ENCODE data around the gene SPTBN4.

DNA sequence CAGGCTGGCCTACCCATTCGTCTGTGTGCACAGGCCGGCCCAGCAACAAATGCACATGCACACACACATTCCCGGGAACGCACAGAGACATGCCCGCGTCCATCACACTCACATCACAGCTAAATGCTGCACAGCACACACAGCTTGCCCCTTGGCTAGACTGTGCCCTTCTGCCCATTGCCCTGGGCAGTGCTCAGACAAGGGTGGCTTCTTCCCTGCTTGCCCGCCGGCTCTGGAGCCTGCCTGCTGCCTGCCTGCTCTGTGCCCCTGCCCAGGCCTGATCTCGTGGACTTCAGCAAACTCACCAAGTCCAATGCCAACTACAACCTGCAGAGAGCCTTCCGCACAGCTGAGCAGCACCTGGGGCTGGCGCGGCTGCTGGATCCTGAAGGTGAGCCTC is 30.4 kb downstream of the SPTBN4 start:
- TF ChIP-seq, protein P1, sequence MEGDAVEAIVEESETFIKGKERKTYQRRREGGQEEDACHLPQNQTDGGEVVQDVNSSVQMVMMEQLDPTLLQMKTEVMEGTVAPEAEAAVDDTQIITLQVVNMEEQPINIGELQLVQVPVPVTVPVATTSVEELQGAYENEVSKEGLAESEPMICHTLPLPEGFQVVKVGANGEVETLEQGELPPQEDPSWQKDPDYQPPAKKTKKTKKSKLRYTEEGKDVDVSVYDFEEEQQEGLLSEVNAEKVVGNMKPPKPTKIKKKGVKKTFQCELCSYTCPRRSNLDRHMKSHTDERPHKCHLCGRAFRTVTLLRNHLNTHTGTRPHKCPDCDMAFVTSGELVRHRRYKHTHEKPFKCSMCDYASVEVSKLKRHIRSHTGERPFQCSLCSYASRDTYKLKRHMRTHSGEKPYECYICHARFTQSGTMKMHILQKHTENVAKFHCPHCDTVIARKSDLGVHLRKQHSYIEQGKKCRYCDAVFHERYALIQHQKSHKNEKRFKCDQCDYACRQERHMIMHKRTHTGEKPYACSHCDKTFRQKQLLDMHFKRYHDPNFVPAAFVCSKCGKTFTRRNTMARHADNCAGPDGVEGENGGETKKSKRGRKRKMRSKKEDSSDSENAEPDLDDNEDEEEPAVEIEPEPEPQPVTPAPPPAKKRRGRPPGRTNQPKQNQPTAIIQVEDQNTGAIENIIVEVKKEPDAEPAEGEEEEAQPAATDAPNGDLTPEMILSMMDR (conservative IDR thresholded peaks at IDR 0.05; ENCODE audit: low read depth, low read length), result no peak
- TF ChIP-seq EZH2phosphoT487 (IDR thresholded peaks at IDR 0.05; ENCODE audit: borderline replicate concordance, low read length) (no peak), EZH2 (IDR thresholded peaks at IDR 0.05; ENCODE audit: low read length, unreplicated experiment) (no peak)
